K562 (cell line): ENCODE measurements around the gene PSAP. TPM values are rescaled to one million over a fixed set of nuclear protein-coding genes. Genes with fewer than 3 reads are reported as not detected.

Experiments used
- CBFA2T2 ChIP-seq: fragments of 450-650 bp; conservative IDR thresholded peaks from 2 replicates; pipeline ENCODE4 v1.6.1; 2017; ENCODE audit warnings: mild to moderate bottlenecking
- CBFB ChIP-seq: sonication (generic); formaldehyde crosslinking; IDR thresholded peaks from 2 replicates; pipeline ENCODE4 v1.4.0; 2020; ENCODE audit warnings: mild to moderate bottlenecking, missing genetic modification reagents
- E2F1 ChIP-seq: sonication (generic); formaldehyde crosslinking; IDR thresholded peaks from 2 replicates; pipeline ENCODE4 v1.8.1; 2023; ENCODE audit warnings: mild to moderate bottlenecking, missing genetic modification reagents, moderate library complexity
- ELF4 ChIP-seq: fragments of 450-650 bp; formaldehyde crosslinking; IDR thresholded peaks from 2 replicates; pipeline ENCODE4 v1.4.0; 2022; ENCODE audit warnings: missing genetic modification characterization
- ETV1 ChIP-seq: fragments of 450-650 bp; conservative IDR thresholded peaks from 2 replicates; pipeline ENCODE4 v1.6.1; 2016; ENCODE audit warnings: missing genetic modification characterization, control low read depth, low read depth, missing compliant biosample characterization
- GTF2B ChIP-seq: IDR thresholded peaks from 2 replicates; pipeline ENCODE4 v1.6.1; 2011; ENCODE audit not compliant: insufficient read length; ENCODE audit errors: extremely low read depth
- HMG20A ChIP-seq: fragments of 450-650 bp; formaldehyde crosslinking; conservative IDR thresholded peaks from 2 replicates; pipeline ENCODE4 v1.4.0; 2020; ENCODE audit warnings: mild to moderate bottlenecking, mixed read lengths
- KDM5B ChIP-seq: fragments of 200-600 bp; sonication (generic); IDR thresholded peaks from 2 replicates; pipeline ENCODE4 v1.6.1; 2012; ENCODE audit warnings: low read depth, mild to moderate bottlenecking, moderate library complexity, low read length, control low read depth, inconsistent platforms; ENCODE audit not compliant: insufficient replicate concordance
- NUFIP1 ChIP-seq: fragments of 450-650 bp; IDR thresholded peaks from 2 replicates; pipeline ENCODE4 v1.6.1; 2018; ENCODE audit not compliant: partially characterized antibody
- POLR2AphosphoS5 ChIP-seq: IDR thresholded peaks from 2 replicates; pipeline ENCODE4 v1.6.1; 2011; ENCODE audit warnings: mild to moderate bottlenecking, low read depth, low read length, moderate library complexity; ENCODE audit not compliant: control insufficient read depth, insufficient read depth
- POLR3G ChIP-seq: IDR thresholded peaks from 2 replicates; pipeline ENCODE4 v1.6.1; 2011; ENCODE audit not compliant: insufficient read length, insufficient replicate concordance; ENCODE audit errors: extremely low read depth
- PRPF4 ChIP-seq: fragments of 200-400 bp; formaldehyde crosslinking; IDR thresholded peaks from one replicate; pipeline ENCODE4 v1.6.1; 2017; ENCODE audit warnings: low read length, low read depth, mild to moderate bottlenecking; ENCODE audit not compliant: insufficient read depth, poor library complexity, severe bottlenecking
- RNF2 ChIP-seq: sonication (generic); IDR thresholded peaks from 2 replicates; pipeline ENCODE4 v1.6.1; 2016
- SIX5 ChIP-seq, 2 experiments: IDR thresholded peaks; 2 replicates each; pipeline ENCODE4 v1.6.1; 2011; ENCODE audit warnings: low read length in 2 of 2, borderline replicate concordance in 1 of 2, low read depth in 1 of 2, mild to moderate bottlenecking in 1 of 2, moderate library complexity in 1 of 2; ENCODE audit not compliant: insufficient read depth in 1 of 2
- SMC3 ChIP-seq: conservative IDR thresholded peaks from 2 replicates; pipeline ENCODE4 v1.6.1; 2011; ENCODE audit warnings: low read depth, low read length, improper control_type of control experiment; ENCODE audit not compliant: insufficient read depth
- SNIP1 ChIP-seq: fragments of 450-650 bp; IDR thresholded peaks from 2 replicates; pipeline ENCODE4 v1.7.1; 2017; ENCODE audit warnings: low read depth, mild to moderate bottlenecking
- SP1 ChIP-seq: sonication (generic); formaldehyde crosslinking; IDR thresholded peaks from 2 replicates; pipeline ENCODE4 v1.8.1; 2022; ENCODE audit warnings: mild to moderate bottlenecking, missing genetic modification reagents
- TAF7 ChIP-seq: fragments of 450-650 bp; IDR thresholded peaks from 2 replicates; pipeline ENCODE4 v1.6.1; 2016; ENCODE audit warnings: missing genetic modification characterization, missing compliant biosample characterization
- TCFL5 ChIP-seq: fragments of 250-450 bp; sonication (Bioruptor Pico); conservative IDR thresholded peaks from 2 replicates; pipeline ENCODE4 v1.6.1; 2021; ENCODE audit warnings: mild to moderate bottlenecking, moderate library complexity, matching md5 sums
- ZNF24 ChIP-seq: fragments of 450-650 bp; IDR thresholded peaks from 2 replicates; pipeline ENCODE4 v1.6.1; 2016
- ZNF586 ChIP-seq: fragments of 450-650 bp; formaldehyde crosslinking; conservative IDR thresholded peaks from 2 replicates; pipeline ENCODE4 v1.4.0; 2020; ENCODE audit warnings: mild to moderate bottlenecking, moderate library complexity
- ZNF609 ChIP-seq: sonication (generic); formaldehyde crosslinking; IDR thresholded peaks from 2 replicates; pipeline ENCODE4 v1.8.1; 2023; ENCODE audit warnings: missing genetic modification reagents, mild to moderate bottlenecking, borderline replicate concordance
- polyA plus RNA-seq, 8 experiments: library from polyadenylated mRNA; depleted of rRNA in 4 of 8; stranded (reverse) in 5 of 8; unstranded in 3 of 8; fragments of >200 nt; fragmentation: Nextera tagmentation in 2 of 8; fragmentation: Illumina TruSeq in 1 of 8; extraction: Ambion mirVana in 2 of 8; extraction: Trizol in 1 of 8; gene quantifications; 2 replicates each; pipeline versions ENCODE4 v1.2.1 to v1.2.3, GENCODE V29; 2011 to 2014; ENCODE audit warnings: inconsistent platforms in 1 of 8, missing spikeins in 1 of 8
- total RNA-seq, 7 experiments: library from RNA; depleted of rRNA in 6 of 7; stranded (reverse); fragments of >200 nt in 6 of 7; fragmentation: Illumina TruSeq in 2 of 7; extraction: Trizol in 2 of 7; gene quantifications; 2 replicates each; pipeline versions ENCODE4 v1.2.1 to v1.2.3, GENCODE V29; 2011 to 2021; ENCODE audit warnings: low replicate concordance in 1 of 7

PSAP gene
- total and polyA plus RNA-seq, 9 of the 15 experiments (the other 6 are each of a cell fraction or from before 2014, with no cell fraction given): 245 to 700 (median 429) TPM

GRCh38 chr10:71850743-71851464, at the start of gene PSAP (continued):
- TF ChIP-seq SP1 (CRISPR knock-in tag) (peak; percentile 93), E2F1 (CRISPR knock-in tag) (peak; percentile 66), SIX5 (IDR thresholded peaks at IDR 0.05; ENCODE audit: borderline replicate concordance in 1 of 2, insufficient read depth in 1 of 2, low read depth in 1 of 2, low read length in 2 of 2) (no peak), CBFB (CRISPR knock-in tag) (peak; percentile 97), CBFA2T2 (peak; percentile 38), ZNF609 (CRISPR knock-in tag) (no peak), NUFIP1 (no peak), GTF2B (no peak), TCFL5 (CRISPR knock-in tag) (no peak), ELF4 (CRISPR knock-in tag) (no peak), ZNF24 (0 out of 2 replicates have a peak, but pooled peaks have one; percentile 16), POLR3G (no peak), ZNF586 (CRISPR knock-in tag) (no peak), PRPF4 (no peak), HMG20A (CRISPR knock-in tag) (no peak), SMC3 (no peak), KDM5B (peak; percentile 98), TAF7 (tag) (peak; percentile 74), POLR2AphosphoS5 (peak; percentile 86), RNF2 (peak; percentile 62), ETV1 (tag) (no peak), SNIP1 (no peak)
